ENCODE measurements around the gene TSPAN3.

- TF ChIP-seq CTCF (IDR thresholded peaks at IDR 0.05; ENCODE audit: insufficient read depth, low read depth, low read length) (no peak), EZH2 (IDR thresholded peaks at IDR 0.05; ENCODE audit: insufficient read depth, low read length) (no peak)
Observed at GRCh38 chr15:77097921-77098320, 27.0 kb upstream of the TSPAN3 start.

Data from astrocyte (in vitro differentiated cells and primary cell).